Adipocyte (in vitro differentiated cells): ENCODE results near the gene KDM3B.
A peak's percentile ranks its signal among the peaks of the same experiment; 100 is the strongest.

Source experiments
- DNase-seq: peaks from one replicate; pipeline ENCODE4 v3.0.0-alpha.2; 2015; ENCODE audit warnings: low read depth
- H3K27me3 ChIP-seq: replicated peaks from 2 replicates; pipeline ENCODE4 v1.7.0; 2013; ENCODE audit warnings: mild to moderate bottlenecking, low read length, moderate library complexity; ENCODE audit not compliant: control insufficient read depth, insufficient read depth
- H3K36me3 ChIP-seq: 2 replicates; pipeline ENCODE4 v1.7.0; 2013; ENCODE audit warnings: low read length, mild to moderate bottlenecking, moderate library complexity; ENCODE audit not compliant: control insufficient read depth, insufficient read depth, severe bottlenecking
- H3K4me1 ChIP-seq: 2 replicates; pipeline ENCODE4 v1.7.0; 2013; ENCODE audit warnings: mild to moderate bottlenecking, low read length, moderate library complexity; ENCODE audit not compliant: control insufficient read depth, insufficient read depth
- H3K4me3 ChIP-seq: 2 replicates; pipeline ENCODE4 v1.7.0; 2013; ENCODE audit warnings: mild to moderate bottlenecking, low read length, moderate library complexity
- H3K9ac ChIP-seq: 2 replicates; pipeline ENCODE4 v1.7.0; 2013; ENCODE audit warnings: mild to moderate bottlenecking, low read length, moderate library complexity
- H3K9me3 ChIP-seq: 2 replicates; pipeline ENCODE4 v1.7.0; 2013; ENCODE audit warnings: mild to moderate bottlenecking, low read length, moderate library complexity; ENCODE audit not compliant: control insufficient read depth

The KDM3B gene

GRCh38 chr5:138351056-138351455 lies 1.4 kb upstream of the KDM3B start:
- peaks cover 54% of the 10 kb centered on the region for H3K4me1 ChIP-seq
- no peaks in the 10 kb centered on the region for H3K9me3 ChIP-seq
- no peaks in the 10 kb centered on the region for H3K27me3 ChIP-seq
- H3K9ac ChIP-seq = no peak overlapping the region
- H3K36me3 ChIP-seq = peaks cover 31% of the 10 kb centered on the region
- peak; percentile 63 for DNase-seq
- H3K4me3 ChIP-seq = no peak overlapping the region

- no peaks in the 10 kb centered on the region for H3K9me3 ChIP-seq
- no peaks in the 10 kb centered on the region for H3K27me3 ChIP-seq
- H3K36me3 ChIP-seq = peaks cover 28% of the 10 kb centered on the region
- DNase-seq = no peak
- H3K4me1 ChIP-seq = peaks cover 57% of the 10 kb centered on the region
- peak overlapping the region; percentile 56 for H3K4me3 ChIP-seq
- no peak overlapping the region for H3K9ac ChIP-seq
Measured at GRCh38 chr5:138351517-138351916, 968 bp upstream of the KDM3B start.

GRCh38 chr5:138352722-138353559 lies 456 bp downstream of the KDM3B start:
- DNase-seq = peak; percentile 72
- Histone ChIP-seq H3K9me3 (no peaks in the 10 kb centered on the region), H3K4me3 (peak overlapping the region; percentile 83), H3K27me3 (no peaks in the 10 kb centered on the region), H3K36me3 (peaks cover 13% of the 10 kb centered on the region), H3K9ac (peak overlapping the region; percentile 96), H3K4me1 (peaks cover 57% of the 10 kb centered on the region)

GRCh38 chr5:138353560-138354080 lies 1.1 kb downstream of the KDM3B start:
- peaks cover 7% of the 10 kb centered on the region for H3K36me3 ChIP-seq
- no peak for DNase-seq
- H3K9me3 ChIP-seq = no peaks in the 10 kb centered on the region
- no peaks in the 10 kb centered on the region for H3K27me3 ChIP-seq
- H3K9ac ChIP-seq = peak overlapping the region; percentile 96
- H3K4me3 ChIP-seq = peak overlapping the region; percentile 83
- H3K4me1 ChIP-seq = peaks cover 57% of the 10 kb centered on the region

DNA sequence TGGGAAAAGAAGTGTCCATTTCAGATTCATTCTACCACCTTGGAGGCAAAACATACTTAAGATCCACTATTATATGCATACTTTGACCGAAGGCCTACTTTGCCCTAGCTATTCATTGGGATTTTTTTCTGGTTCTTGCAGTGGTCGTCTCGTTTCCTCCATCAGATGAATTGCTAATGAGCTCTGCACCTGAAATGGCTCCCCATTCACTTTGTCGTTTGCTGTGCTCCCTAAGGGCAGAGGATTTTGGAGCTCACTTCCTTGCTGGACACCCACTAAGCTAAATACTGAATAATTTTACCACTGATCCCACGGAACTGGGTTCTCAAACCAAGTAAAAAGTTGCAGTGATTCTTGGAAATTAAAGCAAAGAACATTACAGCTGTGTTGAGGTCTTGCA lies 1.9 kb downstream of the KDM3B start:
- Histone ChIP-seq H3K27me3 (no peaks in the 10 kb centered on the region), H3K9ac (peak overlapping the region; percentile 96), H3K4me1 (peaks cover 50% of the 10 kb centered on the region), H3K36me3 (no peaks in the 10 kb centered on the region), H3K4me3 (peak overlapping the region; percentile 83), H3K9me3 (no peaks in the 10 kb centered on the region)
- DNase-seq = no peak

- Histone ChIP-seq H3K4me1 (peaks cover 45% of the 10 kb centered on the region), H3K4me3 (peak overlapping the region; percentile 83)
- peak; percentile 79 for DNase-seq
Measured at GRCh38 chr5:138354926-138355378, 2.5 kb downstream of the KDM3B start.

DNA sequence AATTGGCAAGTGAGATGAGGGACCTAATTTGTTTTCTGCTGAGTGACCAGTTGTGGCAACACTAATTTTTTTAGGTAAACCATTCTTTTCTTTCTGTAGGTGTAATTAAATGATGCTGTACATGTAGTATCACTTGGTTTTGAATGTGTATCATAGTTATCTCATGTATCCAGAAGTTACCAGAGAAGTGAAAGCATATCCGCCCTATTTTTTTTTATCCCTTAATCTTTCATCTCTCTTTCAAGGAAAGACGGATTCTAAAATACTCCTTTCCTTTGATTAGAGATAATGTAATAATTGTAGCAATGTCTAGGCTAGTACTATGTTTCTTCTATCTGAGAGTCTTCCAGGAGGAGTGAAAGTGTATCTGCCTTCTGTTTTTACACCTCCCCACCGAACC lies 7.1 kb downstream of the KDM3B start:
- peaks cover 17% of the 10 kb centered on the region for H3K4me1 ChIP-seq
- no peak for DNase-seq

More at GRCh38 chr5:138354926-138355378, 2.5 kb downstream of the KDM3B start:
- Histone ChIP-seq H3K27me3 (no peaks in the 10 kb centered on the region), H3K36me3 (no peaks in the 10 kb centered on the region), H3K9me3 (no peaks in the 10 kb centered on the region), H3K9ac (peak overlapping the region; percentile 96)

GRCh38 chr5:138360941-138361452 lies 8.5 kb downstream of the KDM3B start:
- H3K4me3 ChIP-seq = no peak overlapping the region
- no peaks in the 10 kb centered on the region for H3K27me3 ChIP-seq

More for the DNA sequence above, 7.1 kb downstream of the KDM3B start:
- Histone ChIP-seq H3K9ac (no peak overlapping the region), H3K4me3 (no peak overlapping the region), H3K36me3 (no peaks in the 10 kb centered on the region), H3K27me3 (no peaks in the 10 kb centered on the region), H3K9me3 (no peaks in the 10 kb centered on the region)

GRCh38 chr5:138364576-138364975 lies 12.1 kb downstream of the KDM3B start:
- peaks cover 3% of the 10 kb centered on the region for H3K4me1 ChIP-seq
- H3K9ac ChIP-seq = no peak overlapping the region
- H3K36me3 ChIP-seq = no peaks in the 10 kb centered on the region
- H3K4me3 ChIP-seq = no peak overlapping the region
- no peak for DNase-seq
- no peaks in the 10 kb centered on the region for H3K9me3 ChIP-seq
- H3K27me3 ChIP-seq = no peaks in the 10 kb centered on the region

More at GRCh38 chr5:138360941-138361452, 8.5 kb downstream of the KDM3B start:
- Histone ChIP-seq H3K9ac (no peak overlapping the region), H3K9me3 (no peaks in the 10 kb centered on the region), H3K4me1 (peaks cover 3% of the 10 kb centered on the region), H3K36me3 (no peaks in the 10 kb centered on the region)
- DNase-seq = no peak

GRCh38 chr5:138366632-138367382 lies 14.3 kb downstream of the KDM3B start:
- no peaks in the 10 kb centered on the region for H3K9me3 ChIP-seq
- H3K4me3 ChIP-seq = no peak overlapping the region
- DNase-seq = no peak
- H3K27me3 ChIP-seq = no peaks in the 10 kb centered on the region
- H3K36me3 ChIP-seq = no peaks in the 10 kb centered on the region
- peaks cover 9% of the 10 kb centered on the region for H3K4me1 ChIP-seq
- no peak overlapping the region for H3K9ac ChIP-seq

- Histone ChIP-seq H3K36me3 (peaks cover 1% of the 10 kb centered on the region), H3K4me3 (no peak overlapping the region), H3K9ac (no peak overlapping the region), H3K4me1 (peaks cover 28% of the 10 kb centered on the region), H3K9me3 (no peaks in the 10 kb centered on the region), H3K27me3 (no peaks in the 10 kb centered on the region)
- no peak for DNase-seq
Measured at GRCh38 chr5:138369261-138369660, 16.8 kb downstream of the KDM3B start.
